Sigmoid colon (tissue), 4 donors: Measurements from ENCODE around the gene PDE11A.

Experiments
- CTCF ChIP-seq, 4 experiments: fragments of 450-650 bp in 3 of 4; fragments of 200-600 bp in 1 of 4; IDR thresholded peaks; one replicate each; pipeline ENCODE4 v1.5.1; 2016 to 2019; ENCODE audit warnings: antibody characterized with exemption in 4 of 4, mild to moderate bottlenecking in 3 of 4, moderate library complexity in 2 of 4
- EP300 ChIP-seq, 4 donors: sonication (generic); formaldehyde crosslinking; IDR thresholded peaks; one replicate each; pipeline ENCODE4 v1.6.1; 2017; ENCODE audit warnings: antibody characterized with exemption in 4 of 4
- POLR2A ChIP-seq, 2 donors: fragments of 450-650 bp; IDR thresholded peaks; one replicate each; pipeline ENCODE4 v1.6.1; 2016; ENCODE audit warnings: antibody characterized with exemption in 2 of 2, mild to moderate bottlenecking in 2 of 2, moderate library complexity in 2 of 2
- POLR2AphosphoS5 ChIP-seq, 4 donors: sonication (generic); formaldehyde crosslinking; IDR thresholded peaks; one replicate each; pipeline ENCODE4 v1.6.1; 2017; ENCODE audit warnings: antibody characterized with exemption in 4 of 4

GRCh38 chr2:178059111-178059510 lies 13.5 kb downstream of the PDE11A start:
- TF ChIP-seq POLR2AphosphoS5 (IDR thresholded peaks at IDR 0.05), result no peak
- no peak for TF ChIP-seq POLR2A (IDR thresholded peaks at IDR 0.05)
- TF ChIP-seq CTCF (IDR thresholded peaks at IDR 0.05), result no peak
- TF ChIP-seq EP300 (IDR thresholded peaks at IDR 0.05), result no peak
